Muscle layer of duodenum (tissue), 2 donors: ENCODE measurements around the gene PRKD1.
"Not testable (repeated sequence)": the region's sequence is repeated elsewhere in the genome, so short reads cannot be mapped to it uniquely, and the experiment has no call there.

Experiments used
- H3K27ac ChIP-seq: one replicate; pipeline ENCODE4 v1.7.0; 2013; ENCODE audit warnings: mild to moderate bottlenecking, low read length
- H3K27me3 ChIP-seq: one replicate; pipeline ENCODE4 v1.7.0; 2013; ENCODE audit warnings: low read depth, mild to moderate bottlenecking, control low read depth, low read length
- H3K36me3 ChIP-seq, 2 donors: one replicate each; pipeline ENCODE4 v1.7.0; 2013; ENCODE audit warnings: low read length in 2 of 2, control low read depth in 1 of 2, mild to moderate bottlenecking in 1 of 2; ENCODE audit not compliant: insufficient read depth in 2 of 2, control insufficient read depth in 1 of 2
- H3K4me1 ChIP-seq, 2 donors: one replicate each; pipeline ENCODE4 v1.7.0; 2013; ENCODE audit warnings: low read length in 2 of 2, mild to moderate bottlenecking in 2 of 2, control low read depth in 1 of 2, moderate library complexity in 1 of 2; ENCODE audit not compliant: insufficient read depth in 2 of 2, control insufficient read depth in 1 of 2
- H3K4me3 ChIP-seq, 2 donors: one replicate each; pipeline ENCODE4 v1.7.0; 2013; ENCODE audit warnings: low read length in 2 of 2, low read depth in 1 of 2, mild to moderate bottlenecking in 1 of 2
- H3K9me3 ChIP-seq, 2 donors: one replicate each; pipeline ENCODE4 v1.7.0; 2013; ENCODE audit warnings: low read length in 2 of 2, control low read depth in 1 of 2, mild to moderate bottlenecking in 1 of 2; ENCODE audit not compliant: control insufficient read depth in 1 of 2
- donor health status: healthy.

PRKD1 gene

DNA sequence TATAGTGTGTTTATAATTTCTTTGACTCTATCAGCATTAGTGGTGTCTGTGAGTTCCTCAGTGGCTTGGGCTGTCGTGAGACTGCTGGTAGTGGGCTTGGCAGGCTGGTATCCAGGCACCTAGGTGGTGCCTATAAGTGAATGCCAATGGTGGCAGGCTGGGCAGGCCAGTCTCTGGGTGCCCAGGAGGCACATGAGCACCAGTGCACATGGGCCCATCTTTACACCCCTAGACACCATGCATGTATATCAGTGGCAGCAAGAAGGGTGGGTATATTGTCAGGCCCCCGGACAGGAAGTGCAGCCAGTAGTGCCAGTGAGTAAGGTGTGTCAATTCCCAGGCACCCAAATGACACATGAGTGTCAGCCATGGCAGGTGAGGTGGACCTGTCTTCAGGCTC is 138.2 kb downstream of the PRKD1 start:
- no peaks in the 10 kb centered on the region for H3K9me3 ChIP-seq
- no peak overlapping the region for H3K27ac ChIP-seq
- H3K27me3 ChIP-seq: no peaks in the 10 kb centered on the region
- H3K4me3 ChIP-seq: no peak overlapping the region
- H3K4me1 ChIP-seq: no peaks in the 10 kb centered on the region
- H3K36me3 ChIP-seq: no peaks in the 10 kb centered on the region

- Histone ChIP-seq H3K4me3 (no peak overlapping the region), H3K27ac (no peak overlapping the region), H3K9me3 (peaks cover 0 to 7% of the 10 kb centered on the region in 2 donors), H3K36me3 (no peaks in the 10 kb centered on the region), H3K27me3 (no peaks in the 10 kb centered on the region), H3K4me1 (no peaks in the 10 kb centered on the region)
Observed at GRCh38 chr14:29788093-29788492, 139.6 kb downstream of the PRKD1 start.

GRCh38 chr14:29783556-29783955 is 144.1 kb downstream of the PRKD1 start:
- no peak overlapping the region for H3K4me3 ChIP-seq
- H3K9me3 ChIP-seq: peaks cover 0 to 7% of the 10 kb centered on the region in 2 donors
- H3K27me3 ChIP-seq: no peaks in the 10 kb centered on the region
- H3K27ac ChIP-seq: no peak overlapping the region
- no peaks in the 10 kb centered on the region for H3K4me1 ChIP-seq
- no peaks in the 10 kb centered on the region for H3K36me3 ChIP-seq

DNA sequence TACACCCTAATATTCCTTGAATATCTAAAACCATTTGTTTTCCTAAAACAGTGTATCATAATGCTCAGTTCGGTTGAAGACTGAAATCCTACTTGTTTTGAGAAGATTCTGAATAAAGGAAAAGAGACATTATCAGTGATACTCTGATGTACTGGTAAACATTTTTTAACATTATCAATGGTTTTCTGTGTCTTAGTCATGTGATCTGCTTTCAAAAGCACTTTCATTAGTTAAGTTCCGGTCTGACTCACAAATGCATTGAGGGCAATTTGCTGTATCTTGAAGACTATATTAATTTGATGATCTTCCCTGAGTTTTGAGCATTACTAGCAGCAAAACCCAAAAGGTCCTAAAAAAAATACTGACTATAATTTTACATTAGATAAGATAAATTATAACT is 145.6 kb downstream of the PRKD1 start:
- Histone ChIP-seq H3K36me3 (no peaks in the 10 kb centered on the region), H3K27me3 (no peaks in the 10 kb centered on the region), H3K9me3 (peaks cover 0 to 7% of the 10 kb centered on the region in 2 donors)

DNA sequence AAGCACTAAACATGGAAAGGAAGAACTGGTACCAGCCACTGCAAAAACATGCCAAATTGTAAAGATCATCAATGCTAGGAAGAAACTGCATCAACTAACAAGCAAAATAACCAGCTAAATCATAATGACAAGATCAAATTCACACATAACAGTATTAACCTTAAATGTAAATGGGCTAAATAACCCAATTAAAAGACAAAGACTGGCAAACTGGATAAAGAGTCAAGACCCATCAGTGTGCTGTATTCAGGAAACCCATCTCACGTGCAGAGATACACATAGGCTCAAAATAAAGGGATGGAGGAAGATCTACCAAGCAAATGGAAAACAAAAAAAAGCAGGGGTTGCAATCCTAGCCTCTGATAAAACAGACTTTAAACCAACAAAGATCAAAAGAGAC is 150.5 kb downstream of the PRKD1 start:
- H3K4me3 ChIP-seq, H3K36me3 ChIP-seq, H3K27ac ChIP-seq, H3K9me3 ChIP-seq, H3K27me3 ChIP-seq, H3K4me1 ChIP-seq: not testable (repeated sequence)

More for the DNA sequence above, 145.6 kb downstream of the PRKD1 start:
- Histone ChIP-seq H3K4me1 (no peaks in the 10 kb centered on the region), H3K27ac (no peak overlapping the region), H3K4me3 (no peak overlapping the region)

GRCh38 chr14:29773990-29774389 is 153.7 kb downstream of the PRKD1 start:
- no peaks in the 10 kb centered on the region for H3K36me3 ChIP-seq
- no peak overlapping the region for H3K27ac ChIP-seq

GRCh38 chr14:29763342-29763858 is 164.2 kb downstream of the PRKD1 start:
- no peaks in the 10 kb centered on the region for H3K4me1 ChIP-seq
- H3K27ac ChIP-seq: no peak overlapping the region
- no peak overlapping the region for H3K4me3 ChIP-seq
- H3K27me3 ChIP-seq: no peaks in the 10 kb centered on the region
- no peaks in the 10 kb centered on the region for H3K9me3 ChIP-seq
- no peaks in the 10 kb centered on the region for H3K36me3 ChIP-seq

More at GRCh38 chr14:29773990-29774389, 153.7 kb downstream of the PRKD1 start:
- H3K4me3 ChIP-seq: no peak overlapping the region
- H3K4me1 ChIP-seq: no peaks in the 10 kb centered on the region
- no peaks in the 10 kb centered on the region for H3K27me3 ChIP-seq
- H3K9me3 ChIP-seq: peaks cover 0 to 5% of the 10 kb centered on the region in 2 donors

GRCh38 chr14:29759521-29760340 is 167.9 kb downstream of the PRKD1 start:
- Histone ChIP-seq H3K36me3 (no peaks in the 10 kb centered on the region), H3K4me3 (no peak overlapping the region), H3K27ac (no peak overlapping the region), H3K27me3 (no peaks in the 10 kb centered on the region), H3K9me3 (no peaks in the 10 kb centered on the region), H3K4me1 (no peaks in the 10 kb centered on the region)

DNA sequence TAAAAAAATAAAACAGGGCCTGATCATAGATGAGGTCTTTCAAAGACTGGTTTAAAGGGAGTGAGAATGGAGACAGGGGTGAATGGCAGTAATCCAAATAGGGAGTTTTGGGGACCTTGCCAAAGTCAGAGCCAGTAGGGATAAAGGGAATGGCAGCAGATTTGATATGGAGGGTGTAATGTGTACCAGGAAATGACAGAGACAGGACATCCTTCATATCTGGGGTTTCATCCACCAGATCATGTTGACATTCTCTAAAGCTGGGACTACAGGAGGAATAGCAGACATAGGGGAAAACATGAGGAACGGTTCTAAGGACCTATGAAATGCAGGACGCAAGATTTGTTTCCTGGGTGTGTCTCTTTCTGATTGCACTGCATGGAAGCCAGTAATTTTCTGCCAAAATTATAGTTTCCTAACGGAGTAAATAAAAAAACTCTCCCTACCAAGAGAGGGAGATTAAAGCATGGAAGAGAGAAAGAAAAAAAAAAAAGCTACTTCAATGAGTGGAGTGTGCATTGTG is 169.9 kb downstream of the PRKD1 start:
- no peaks in the 10 kb centered on the region for H3K36me3 ChIP-seq
- H3K4me3 ChIP-seq: no peak overlapping the region
- no peaks in the 10 kb centered on the region for H3K4me1 ChIP-seq
- H3K27ac ChIP-seq: no peak overlapping the region
- no peaks in the 10 kb centered on the region for H3K27me3 ChIP-seq
- H3K9me3 ChIP-seq: no peaks in the 10 kb centered on the region

- Histone ChIP-seq H3K36me3 (no peaks in the 10 kb centered on the region), H3K27me3 (no peaks in the 10 kb centered on the region), H3K9me3 (no peaks in the 10 kb centered on the region), H3K4me3 (no peak overlapping the region), H3K4me1 (no peaks in the 10 kb centered on the region), H3K27ac (no peak overlapping the region)
Observed at GRCh38 chr14:29757188-29757680, 170.4 kb downstream of the PRKD1 start.

- Histone ChIP-seq H3K4me1 (no peaks in the 10 kb centered on the region), H3K4me3 (no peak overlapping the region), H3K36me3 (no peaks in the 10 kb centered on the region), H3K27me3 (no peaks in the 10 kb centered on the region), H3K27ac (no peak overlapping the region), H3K9me3 (no peaks in the 10 kb centered on the region)
Observed at GRCh38 chr14:29756019-29756385, 171.6 kb downstream of the PRKD1 start.
